ENCODE results near the gene APCDD1L.

Gene APCDD1L

DNA sequence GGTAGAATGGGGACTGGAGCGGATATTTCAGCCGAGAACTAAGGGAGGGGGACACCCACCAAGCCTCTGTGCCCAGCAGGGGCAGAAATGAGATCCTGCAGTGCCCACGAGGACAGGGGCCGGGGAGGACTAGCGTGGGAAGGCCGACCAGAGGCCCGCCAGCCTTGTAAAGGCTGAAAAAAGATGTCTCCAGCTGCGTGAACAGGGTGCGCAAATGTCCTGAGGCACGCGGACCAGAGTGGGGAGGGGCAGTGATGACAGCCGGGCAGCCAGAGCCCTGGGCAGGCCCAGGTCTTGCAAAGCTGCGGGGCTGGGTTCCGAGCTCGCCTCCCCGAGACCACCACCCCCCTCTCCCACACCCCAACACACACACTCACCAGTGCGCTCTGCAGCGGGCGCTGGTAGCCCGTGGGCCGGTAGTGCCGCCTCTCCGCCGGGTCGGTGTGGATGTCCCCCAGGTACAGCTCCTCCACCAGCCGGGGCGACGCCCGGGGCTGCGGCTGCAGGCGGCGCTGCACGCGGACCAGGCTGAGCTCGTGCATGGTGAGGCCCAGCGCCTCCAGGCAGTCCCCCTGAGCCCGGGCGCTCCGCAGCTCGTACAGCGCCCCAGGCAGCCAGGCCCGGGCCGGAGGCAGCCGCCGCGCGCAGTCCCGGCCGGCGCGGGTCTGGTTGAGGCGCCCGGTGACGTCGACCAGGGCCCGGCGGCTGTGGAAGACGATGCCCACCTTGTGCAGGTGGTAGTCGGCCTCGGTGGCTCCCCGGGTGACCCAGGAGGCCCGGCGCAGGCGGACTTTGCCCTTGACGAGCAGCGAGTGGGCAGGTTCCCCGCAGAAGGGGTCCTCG, 48.2 kb downstream of the APCDD1L start:
- TF ChIP-seq, protein P1, sequence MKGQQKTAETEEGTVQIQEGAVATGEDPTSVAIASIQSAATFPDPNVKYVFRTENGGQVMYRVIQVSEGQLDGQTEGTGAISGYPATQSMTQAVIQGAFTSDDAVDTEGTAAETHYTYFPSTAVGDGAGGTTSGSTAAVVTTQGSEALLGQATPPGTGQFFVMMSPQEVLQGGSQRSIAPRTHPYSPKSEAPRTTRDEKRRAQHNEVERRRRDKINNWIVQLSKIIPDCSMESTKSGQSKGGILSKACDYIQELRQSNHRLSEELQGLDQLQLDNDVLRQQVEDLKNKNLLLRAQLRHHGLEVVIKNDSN (IDR thresholded peaks at IDR 0.05), result no peak
- TF ChIP-seq YY1 (IDR thresholded peaks at IDR 0.05; ENCODE audit: low read depth) (no peak), FOXM1 (IDR thresholded peaks at IDR 0.05; ENCODE audit: borderline replicate concordance, low read depth) (no peak), TAF1 (IDR thresholded peaks at IDR 0.05; ENCODE audit: low read depth) (no peak), CREB1 (IDR thresholded peaks at IDR 0.05; ENCODE audit: low read depth) (no peak), MAX (IDR thresholded peaks at IDR 0.05) (no peak), TEAD4 (IDR thresholded peaks at IDR 0.05) (no peak), EP300 (IDR thresholded peaks at IDR 0.05; ENCODE audit: borderline replicate concordance) (no peak), TCF12 (IDR thresholded peaks at IDR 0.05; ENCODE audit: low read depth) (no peak), RAD21 (IDR thresholded peaks at IDR 0.05; ENCODE audit: low read depth) (no peak), NFIC (IDR thresholded peaks at IDR 0.05) (no peak), EGR1 (IDR thresholded peaks at IDR 0.05) (no peak), CEBPB (IDR thresholded peaks at IDR 0.05) (no peak), ZBTB7A (IDR thresholded peaks at IDR 0.05; ENCODE audit: low read depth) (no peak)
- TF ChIP-seq, protein P2, sequence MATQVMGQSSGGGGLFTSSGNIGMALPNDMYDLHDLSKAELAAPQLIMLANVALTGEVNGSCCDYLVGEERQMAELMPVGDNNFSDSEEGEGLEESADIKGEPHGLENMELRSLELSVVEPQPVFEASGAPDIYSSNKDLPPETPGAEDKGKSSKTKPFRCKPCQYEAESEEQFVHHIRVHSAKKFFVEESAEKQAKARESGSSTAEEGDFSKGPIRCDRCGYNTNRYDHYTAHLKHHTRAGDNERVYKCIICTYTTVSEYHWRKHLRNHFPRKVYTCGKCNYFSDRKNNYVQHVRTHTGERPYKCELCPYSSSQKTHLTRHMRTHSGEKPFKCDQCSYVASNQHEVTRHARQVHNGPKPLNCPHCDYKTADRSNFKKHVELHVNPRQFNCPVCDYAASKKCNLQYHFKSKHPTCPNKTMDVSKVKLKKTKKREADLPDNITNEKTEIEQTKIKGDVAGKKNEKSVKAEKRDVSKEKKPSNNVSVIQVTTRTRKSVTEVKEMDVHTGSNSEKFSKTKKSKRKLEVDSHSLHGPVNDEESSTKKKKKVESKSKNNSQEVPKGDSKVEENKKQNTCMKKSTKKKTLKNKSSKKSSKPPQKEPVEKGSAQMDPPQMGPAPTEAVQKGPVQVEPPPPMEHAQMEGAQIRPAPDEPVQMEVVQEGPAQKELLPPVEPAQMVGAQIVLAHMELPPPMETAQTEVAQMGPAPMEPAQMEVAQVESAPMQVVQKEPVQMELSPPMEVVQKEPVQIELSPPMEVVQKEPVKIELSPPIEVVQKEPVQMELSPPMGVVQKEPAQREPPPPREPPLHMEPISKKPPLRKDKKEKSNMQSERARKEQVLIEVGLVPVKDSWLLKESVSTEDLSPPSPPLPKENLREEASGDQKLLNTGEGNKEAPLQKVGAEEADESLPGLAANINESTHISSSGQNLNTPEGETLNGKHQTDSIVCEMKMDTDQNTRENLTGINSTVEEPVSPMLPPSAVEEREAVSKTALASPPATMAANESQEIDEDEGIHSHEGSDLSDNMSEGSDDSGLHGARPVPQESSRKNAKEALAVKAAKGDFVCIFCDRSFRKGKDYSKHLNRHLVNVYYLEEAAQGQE (IDR thresholded peaks at IDR 0.05; ENCODE audit: low read depth), result no peak

- TF ChIP-seq ZBTB7A (IDR thresholded peaks at IDR 0.05; ENCODE audit: low read depth) (no peak), TCF12 (IDR thresholded peaks at IDR 0.05; ENCODE audit: low read depth) (no peak), CEBPB (IDR thresholded peaks at IDR 0.05) (no peak), CREB1 (IDR thresholded peaks at IDR 0.05; ENCODE audit: low read depth) (no peak), NFIC (IDR thresholded peaks at IDR 0.05) (no peak), RAD21 (IDR thresholded peaks at IDR 0.05; ENCODE audit: low read depth) (no peak), TAF1 (IDR thresholded peaks at IDR 0.05; ENCODE audit: low read depth) (no peak), FOXM1 (IDR thresholded peaks at IDR 0.05; ENCODE audit: borderline replicate concordance, low read depth) (no peak), EGR1 (IDR thresholded peaks at IDR 0.05) (no peak), EP300 (IDR thresholded peaks at IDR 0.05; ENCODE audit: borderline replicate concordance) (no peak), TEAD4 (IDR thresholded peaks at IDR 0.05) (no peak), YY1 (IDR thresholded peaks at IDR 0.05; ENCODE audit: low read depth) (no peak), MAX (IDR thresholded peaks at IDR 0.05) (no peak)
- TF ChIP-seq, protein P1 (IDR thresholded peaks at IDR 0.05), result no peak
- TF ChIP-seq, protein P2 (IDR thresholded peaks at IDR 0.05; ENCODE audit: low read depth), result no peak
Observed at GRCh38 chr20:58466095-58466708, 49.0 kb downstream of the APCDD1L start.

- TF ChIP-seq EGR1 (IDR thresholded peaks at IDR 0.05) (no peak), CREB1 (IDR thresholded peaks at IDR 0.05; ENCODE audit: low read depth) (no peak), CEBPB (IDR thresholded peaks at IDR 0.05) (no peak), YY1 (IDR thresholded peaks at IDR 0.05; ENCODE audit: low read depth) (no peak), ZBTB7A (IDR thresholded peaks at IDR 0.05; ENCODE audit: low read depth) (no peak), TAF1 (IDR thresholded peaks at IDR 0.05; ENCODE audit: low read depth) (no peak), EP300 (IDR thresholded peaks at IDR 0.05; ENCODE audit: borderline replicate concordance) (no peak), RAD21 (IDR thresholded peaks at IDR 0.05; ENCODE audit: low read depth) (no peak), TCF12 (IDR thresholded peaks at IDR 0.05; ENCODE audit: low read depth) (no peak), TEAD4 (IDR thresholded peaks at IDR 0.05) (no peak), MAX (IDR thresholded peaks at IDR 0.05) (no peak), NFIC (IDR thresholded peaks at IDR 0.05) (no peak), FOXM1 (IDR thresholded peaks at IDR 0.05; ENCODE audit: borderline replicate concordance, low read depth) (no peak)
- TF ChIP-seq, protein P1 (IDR thresholded peaks at IDR 0.05), result no peak
- TF ChIP-seq, protein P2 (IDR thresholded peaks at IDR 0.05; ENCODE audit: low read depth), result no peak
Observed at GRCh38 chr20:58464838-58465237, 50.4 kb downstream of the APCDD1L start.

Data from Ishikawa (cell line).